ENCODE results near the gene NRL.

GRCh38 chr14:24132976-24133375 is 18.2 kb upstream of the NRL start:
- TF ChIP-seq POLR2AphosphoS5 (IDR thresholded peaks at IDR 0.05) (no peak), CTCF (IDR thresholded peaks at IDR 0.05) (no peak), EP300 (IDR thresholded peaks at IDR 0.05) (no peak), POLR2A (IDR thresholded peaks at IDR 0.05) (no peak)
